HL-60 (cell line): ENCODE data around the gene PDGFD.

Experiments used
- DNase-seq, 2 experiments: peaks; one replicate each; pipeline ENCODE4 v3.0.0-alpha.2; 2010 to 2020; ENCODE audit warnings: low read depth in 1 of 2, low spot score in 1 of 2
- H3K27ac ChIP-seq: fragments of 250-450 bp; sonication (Bioruptor Pico); replicated peaks from 2 replicates; pipeline ENCODE4 v1.5.1; 2020; ENCODE audit warnings: mild to moderate bottlenecking, moderate library complexity
- H3K27me3 ChIP-seq: fragments of 250-450 bp; sonication (Bioruptor Pico); 2 replicates; pipeline ENCODE4 v1.5.1; 2021; ENCODE audit warnings: mild to moderate bottlenecking, moderate library complexity; ENCODE audit not compliant: insufficient read depth, poor library complexity, severe bottlenecking
- H3K4me3 ChIP-seq: replicated peaks from 2 replicates; pipeline ENCODE4 v1.5.1; 2011; ENCODE audit warnings: mild to moderate bottlenecking, control low read depth, low read length; ENCODE audit not compliant: insufficient read depth
- GABPA ChIP-seq: IDR thresholded peaks from 2 replicates; pipeline ENCODE4 v1.6.1; 2012; ENCODE audit warnings: low read depth
- POLR2AphosphoS5 ChIP-seq: IDR thresholded peaks from 2 replicates; pipeline ENCODE4 v1.6.1; 2012; ENCODE audit warnings: low read depth
- SPI1 ChIP-seq: IDR thresholded peaks from 2 replicates; pipeline ENCODE4 v1.6.1; 2012; ENCODE audit warnings: low read depth, mild to moderate bottlenecking, borderline replicate concordance
- TF ChIP-seq, protein P1 (sequence below): IDR thresholded peaks from one replicate; pipeline ENCODE4 v1.5.1; 2011; ENCODE audit warnings: low read length, control low read depth, inconsistent platforms; ENCODE audit not compliant: insufficient read depth
- TF ChIP-seq, protein P2 (sequence below): IDR thresholded peaks from 2 replicates; pipeline ENCODE4 v1.6.1; 2012; ENCODE audit warnings: low read depth; ENCODE audit not compliant: insufficient replicate concordance

PDGFD gene

DNA sequence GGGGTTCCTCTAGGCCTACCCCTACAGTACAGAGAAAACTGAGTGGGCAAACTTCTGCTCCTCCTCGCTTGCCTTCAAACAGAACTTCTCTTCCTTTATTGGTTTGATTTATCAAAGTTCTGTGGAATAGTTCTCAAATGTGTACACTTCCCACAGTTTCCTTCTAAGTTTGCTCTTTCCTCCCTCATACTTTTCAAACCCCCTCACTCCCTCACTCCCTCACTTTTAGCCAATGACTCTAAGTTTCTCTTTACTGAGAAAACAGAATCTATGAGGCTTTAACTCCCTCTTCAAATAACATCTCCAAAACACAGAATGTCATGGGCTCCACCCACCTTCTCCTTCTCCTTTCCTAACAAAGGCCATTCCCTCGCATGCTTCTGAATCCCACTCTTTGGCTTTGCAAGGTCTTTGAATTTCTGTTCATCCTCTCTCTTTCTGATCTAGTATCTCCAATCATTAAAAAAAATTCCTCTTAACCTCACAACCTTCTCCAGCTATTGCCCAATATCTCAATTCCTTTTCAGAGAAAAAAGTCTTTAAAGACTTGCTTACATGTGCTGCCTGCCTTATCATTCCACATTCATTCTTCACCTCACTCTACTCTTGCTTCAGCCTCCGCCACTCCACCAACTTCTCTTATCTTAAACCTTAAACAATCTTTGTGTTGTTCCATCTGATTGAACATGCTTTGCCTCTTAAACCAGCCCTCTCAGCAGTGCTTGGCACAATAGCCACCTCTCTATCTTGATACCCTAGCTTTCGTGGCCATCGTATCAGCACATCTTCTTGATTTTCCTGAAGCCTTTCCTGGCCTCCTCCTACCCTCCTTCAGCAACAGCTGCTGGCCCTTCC is 70.3 kb downstream of the PDGFD start:
- Histone ChIP-seq H3K27me3 (no peaks in the 10 kb centered on the region), H3K4me3 (no peak overlapping the region), H3K27ac (no peak overlapping the region)
- no peak for DNase-seq
- no peak for TF ChIP-seq POLR2AphosphoS5
- TF ChIP-seq, protein P1, sequence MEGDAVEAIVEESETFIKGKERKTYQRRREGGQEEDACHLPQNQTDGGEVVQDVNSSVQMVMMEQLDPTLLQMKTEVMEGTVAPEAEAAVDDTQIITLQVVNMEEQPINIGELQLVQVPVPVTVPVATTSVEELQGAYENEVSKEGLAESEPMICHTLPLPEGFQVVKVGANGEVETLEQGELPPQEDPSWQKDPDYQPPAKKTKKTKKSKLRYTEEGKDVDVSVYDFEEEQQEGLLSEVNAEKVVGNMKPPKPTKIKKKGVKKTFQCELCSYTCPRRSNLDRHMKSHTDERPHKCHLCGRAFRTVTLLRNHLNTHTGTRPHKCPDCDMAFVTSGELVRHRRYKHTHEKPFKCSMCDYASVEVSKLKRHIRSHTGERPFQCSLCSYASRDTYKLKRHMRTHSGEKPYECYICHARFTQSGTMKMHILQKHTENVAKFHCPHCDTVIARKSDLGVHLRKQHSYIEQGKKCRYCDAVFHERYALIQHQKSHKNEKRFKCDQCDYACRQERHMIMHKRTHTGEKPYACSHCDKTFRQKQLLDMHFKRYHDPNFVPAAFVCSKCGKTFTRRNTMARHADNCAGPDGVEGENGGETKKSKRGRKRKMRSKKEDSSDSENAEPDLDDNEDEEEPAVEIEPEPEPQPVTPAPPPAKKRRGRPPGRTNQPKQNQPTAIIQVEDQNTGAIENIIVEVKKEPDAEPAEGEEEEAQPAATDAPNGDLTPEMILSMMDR, result no peak
- TF ChIP-seq, protein P2, sequence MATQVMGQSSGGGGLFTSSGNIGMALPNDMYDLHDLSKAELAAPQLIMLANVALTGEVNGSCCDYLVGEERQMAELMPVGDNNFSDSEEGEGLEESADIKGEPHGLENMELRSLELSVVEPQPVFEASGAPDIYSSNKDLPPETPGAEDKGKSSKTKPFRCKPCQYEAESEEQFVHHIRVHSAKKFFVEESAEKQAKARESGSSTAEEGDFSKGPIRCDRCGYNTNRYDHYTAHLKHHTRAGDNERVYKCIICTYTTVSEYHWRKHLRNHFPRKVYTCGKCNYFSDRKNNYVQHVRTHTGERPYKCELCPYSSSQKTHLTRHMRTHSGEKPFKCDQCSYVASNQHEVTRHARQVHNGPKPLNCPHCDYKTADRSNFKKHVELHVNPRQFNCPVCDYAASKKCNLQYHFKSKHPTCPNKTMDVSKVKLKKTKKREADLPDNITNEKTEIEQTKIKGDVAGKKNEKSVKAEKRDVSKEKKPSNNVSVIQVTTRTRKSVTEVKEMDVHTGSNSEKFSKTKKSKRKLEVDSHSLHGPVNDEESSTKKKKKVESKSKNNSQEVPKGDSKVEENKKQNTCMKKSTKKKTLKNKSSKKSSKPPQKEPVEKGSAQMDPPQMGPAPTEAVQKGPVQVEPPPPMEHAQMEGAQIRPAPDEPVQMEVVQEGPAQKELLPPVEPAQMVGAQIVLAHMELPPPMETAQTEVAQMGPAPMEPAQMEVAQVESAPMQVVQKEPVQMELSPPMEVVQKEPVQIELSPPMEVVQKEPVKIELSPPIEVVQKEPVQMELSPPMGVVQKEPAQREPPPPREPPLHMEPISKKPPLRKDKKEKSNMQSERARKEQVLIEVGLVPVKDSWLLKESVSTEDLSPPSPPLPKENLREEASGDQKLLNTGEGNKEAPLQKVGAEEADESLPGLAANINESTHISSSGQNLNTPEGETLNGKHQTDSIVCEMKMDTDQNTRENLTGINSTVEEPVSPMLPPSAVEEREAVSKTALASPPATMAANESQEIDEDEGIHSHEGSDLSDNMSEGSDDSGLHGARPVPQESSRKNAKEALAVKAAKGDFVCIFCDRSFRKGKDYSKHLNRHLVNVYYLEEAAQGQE, result no peak
- no peak for TF ChIP-seq GABPA

GRCh38 chr11:104092744-104093143 is 71.2 kb downstream of the PDGFD start:
- H3K27ac ChIP-seq, result no peak overlapping the region
- TF ChIP-seq POLR2AphosphoS5 (no peak), GABPA (no peak), SPI1 (no peak)
- TF ChIP-seq, protein P1, result no peak
- TF ChIP-seq, protein P2, result no peak
- no peak overlapping the region for H3K4me3 ChIP-seq
- H3K27me3 ChIP-seq, result no peaks in the 10 kb centered on the region
- DNase-seq, result no peak

DNA sequence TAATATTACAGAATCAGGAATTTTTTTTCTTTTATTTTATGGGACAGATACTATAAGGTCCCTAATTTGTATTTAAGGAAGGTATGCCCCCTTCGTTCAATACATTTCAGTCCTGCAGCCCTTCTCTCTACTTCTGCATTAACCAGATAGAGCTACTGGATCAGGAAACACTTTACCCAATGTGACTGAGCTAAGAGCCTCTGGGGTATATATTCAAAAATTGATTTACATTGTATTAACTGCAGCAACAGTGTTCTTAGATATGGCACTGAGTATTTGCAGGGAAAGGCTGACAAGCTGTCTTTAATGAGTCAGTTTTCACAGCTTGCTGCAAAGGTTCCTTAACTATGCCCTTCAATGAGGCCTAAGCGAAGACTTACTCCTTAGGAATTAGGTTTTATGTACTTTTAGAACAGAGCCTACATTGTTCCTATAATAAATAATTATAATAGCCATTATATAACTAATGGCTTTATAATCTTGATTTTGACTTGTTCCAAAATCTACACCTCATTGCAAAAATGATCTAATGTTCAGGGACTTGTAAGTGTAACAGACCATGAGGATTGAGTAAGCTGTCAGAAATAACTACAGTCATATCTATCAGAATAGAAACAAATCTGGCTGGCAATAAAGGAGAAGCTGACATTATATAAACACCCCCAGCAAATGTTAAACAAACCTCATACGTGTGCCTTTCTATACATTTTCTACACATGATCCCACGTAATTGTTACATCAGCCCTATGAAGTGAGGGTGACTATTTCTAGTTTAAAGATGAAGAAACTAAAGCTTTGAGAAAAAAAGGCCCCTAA is 72.5 kb downstream of the PDGFD start:
- Histone ChIP-seq H3K27ac (no peak overlapping the region), H3K27me3 (no peaks in the 10 kb centered on the region), H3K4me3 (no peak overlapping the region)
- no peak for DNase-seq
- TF ChIP-seq POLR2AphosphoS5, result no peak
- TF ChIP-seq, protein P1, result no peak
- TF ChIP-seq, protein P2, result no peak
- TF ChIP-seq GABPA, result no peak
- TF ChIP-seq SPI1, result no peak
